HepG2 (cell line): Measurements from ENCODE around the gene SDR42E2. TPM values are rescaled to one million over a fixed set of nuclear protein-coding genes. Genes with fewer than 3 reads are reported as not detected.

ENCODE experiments used
- AHDC1 ChIP-seq: sonication (generic); formaldehyde crosslinking; IDR thresholded peaks from 2 replicates; pipeline ENCODE4 v1.5.1; 2020; ENCODE audit warnings: mild to moderate bottlenecking, missing genetic modification reagents, borderline replicate concordance
- CSRNP2 ChIP-seq: sonication (generic); formaldehyde crosslinking; conservative IDR thresholded peaks from 2 replicates; pipeline ENCODE4 v1.8.0; 2022; ENCODE audit warnings: low read depth, missing genetic modification reagents
- ESRRA ChIP-seq: sonication (generic); formaldehyde crosslinking; IDR thresholded peaks from 2 replicates; pipeline ENCODE4 v1.5.1; 2020; ENCODE audit warnings: mild to moderate bottlenecking, low read depth, missing genetic modification reagents
- HNF1B ChIP-seq: sonication (generic); formaldehyde crosslinking; IDR thresholded peaks from 2 replicates; pipeline ENCODE4 v1.5.1; 2020; ENCODE audit warnings: mild to moderate bottlenecking, moderate library complexity, missing genetic modification reagents
- IRX3 ChIP-seq: sonication (generic); formaldehyde crosslinking; IDR thresholded peaks from 2 replicates; pipeline ENCODE4 v1.8.1; 2023; ENCODE audit warnings: mild to moderate bottlenecking, low read depth, missing genetic modification reagents, borderline replicate concordance
- LRRFIP1 ChIP-seq: sonication (generic); formaldehyde crosslinking; conservative IDR thresholded peaks from 2 replicates; pipeline ENCODE4 v1.4.0; 2020; ENCODE audit warnings: missing genetic modification reagents
- NCOA5 ChIP-seq: sonication (generic); formaldehyde crosslinking; IDR thresholded peaks from 2 replicates; pipeline ENCODE4 v1.4.0; 2020; ENCODE audit warnings: missing genetic modification reagents
- NR2F6 ChIP-seq, 2 experiments: IDR thresholded peaks; 2 replicates each; pipeline ENCODE4 v1.6.1; 2016; ENCODE audit warnings: antibody characterized with exemption in 1 of 2, mild to moderate bottlenecking in 1 of 2
- SALL2 ChIP-seq: sonication (generic); formaldehyde crosslinking; IDR thresholded peaks from 2 replicates; pipeline ENCODE4 v1.8.1; 2023; ENCODE audit warnings: mild to moderate bottlenecking, missing genetic modification reagents, inconsistent platforms
- TGIF2 ChIP-seq: IDR thresholded peaks from 2 replicates; pipeline ENCODE4 v1.6.1; 2016; ENCODE audit warnings: control low read depth, missing compliant biosample characterization
- ZNF281 ChIP-seq: sonication (generic); formaldehyde crosslinking; IDR thresholded peaks from 2 replicates; pipeline ENCODE4 v1.4.0; 2020; ENCODE audit warnings: missing genetic modification reagents, borderline replicate concordance
- ZNF607 ChIP-seq: sonication (generic); formaldehyde crosslinking; IDR thresholded peaks from 2 replicates; pipeline ENCODE4 v1.5.1; 2020; ENCODE audit warnings: missing genetic modification reagents, mild to moderate bottlenecking, borderline replicate concordance
- ZNF724P ChIP-seq: sonication (generic); formaldehyde crosslinking; IDR thresholded peaks from 2 replicates; pipeline ENCODE4 v1.8.0; 2022; ENCODE audit warnings: missing genetic modification reagents, borderline replicate concordance
- polyA plus RNA-seq, 8 experiments: library from polyadenylated mRNA; depleted of rRNA in 3 of 8; stranded (reverse) in 7 of 8; unstranded in 1 of 8; fragments of >200 nt; fragmentation: Illumina TruSeq in 4 of 8; extraction: Trizol in 4 of 8; gene quantifications; 2 replicates each; pipeline versions ENCODE4 v1.2.1 to v1.2.3, GENCODE V29; 2011 to 2016; ENCODE audit warnings: low read depth in 4 of 8, missing spikeins in 1 of 8, mixed read lengths in 1 of 8; ENCODE audit not compliant: insufficient read depth in 1 of 8
- total RNA-seq, 5 experiments: library from RNA; depleted of rRNA; stranded (reverse); fragments of >200 nt; fragmentation: Illumina TruSeq; extraction: Trizol; gene quantifications; 2 replicates each; pipeline ENCODE4 v1.2.3, GENCODE V29; 2016; ENCODE audit warnings: low read depth in 1 of 5

Gene SDR42E2
- total and polyA plus RNA-seq, 2 of the 13 experiments (the other 11 are each of a cell fraction or from before 2014, with no cell fraction given) = 0.05 to 0.11 TPM

- TF ChIP-seq SALL2 (CRISPR knock-in tag) = no peak
- TF ChIP-seq NCOA5 (CRISPR knock-in tag) = no peak
- TF ChIP-seq ZNF281 = no peak
- TF ChIP-seq CSRNP2 (CRISPR knock-in tag) = no peak
- no peak for TF ChIP-seq ZNF724P (CRISPR knock-in tag)
- TF ChIP-seq NR2F6 (IDR thresholded peaks at IDR 0.05) = no peak
- no peak for TF ChIP-seq NR2F6 (CRISPR knock-in tag; IDR thresholded peaks at IDR 0.05)
- TF ChIP-seq ESRRA (CRISPR knock-in tag) = no peak
- no peak for TF ChIP-seq HNF1B (CRISPR knock-in tag)
- TF ChIP-seq IRX3 = no peak
- no peak for TF ChIP-seq ZNF607 (CRISPR knock-in tag)
- no peak for TF ChIP-seq TGIF2
- TF ChIP-seq AHDC1 (CRISPR knock-in tag) = no peak
- no peak for TF ChIP-seq LRRFIP1
These were observed 45.5 kb downstream of the SDR42E2 start (continued) for GRCh38 chr16:22207715-22208360.
